HG03066 (cell line): ENCODE measurements around the gene DFFB.

ENCODE experiments used
- ATAC-seq: cut with Tn5 transposase; IDR thresholded peaks from one replicate; pipeline ENCODE4 v1.9.1; 2021; ENCODE audit warnings: low read depth; ENCODE audit not compliant: unreplicated experiment

DFFB gene

DNA sequence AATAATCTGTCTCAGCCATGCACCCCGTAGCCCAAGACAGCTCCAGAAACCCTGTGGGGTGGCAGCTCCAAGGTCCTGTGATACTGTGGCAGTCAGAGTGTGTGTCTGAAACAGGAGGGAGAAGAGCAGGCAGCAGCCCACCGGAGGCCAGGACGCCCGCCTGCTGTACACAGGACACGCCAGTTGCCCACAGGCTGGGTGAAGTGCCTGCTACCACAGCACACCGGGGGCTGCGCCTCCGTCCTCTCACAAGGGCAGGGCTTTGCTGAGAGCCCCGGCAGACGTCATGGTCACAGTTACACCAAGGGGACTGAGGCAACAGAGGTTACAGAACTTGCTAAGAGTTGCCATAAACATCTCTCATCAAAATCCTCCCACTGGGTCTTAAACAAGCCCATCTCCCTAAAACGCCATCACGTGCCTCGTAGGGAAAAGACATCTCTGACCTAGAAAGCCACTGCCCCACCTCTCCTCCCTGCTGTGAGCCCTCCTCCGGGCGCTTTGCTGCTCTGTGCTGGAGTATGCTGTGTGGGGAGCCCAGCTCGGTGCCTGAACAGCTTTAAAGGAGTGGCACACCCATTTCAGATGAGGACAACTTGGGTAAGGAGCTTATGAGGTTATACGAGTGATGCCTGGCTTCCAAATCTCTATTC lies 37.5 kb downstream of the DFFB start:
- no peak for ATAC-seq

DNA sequence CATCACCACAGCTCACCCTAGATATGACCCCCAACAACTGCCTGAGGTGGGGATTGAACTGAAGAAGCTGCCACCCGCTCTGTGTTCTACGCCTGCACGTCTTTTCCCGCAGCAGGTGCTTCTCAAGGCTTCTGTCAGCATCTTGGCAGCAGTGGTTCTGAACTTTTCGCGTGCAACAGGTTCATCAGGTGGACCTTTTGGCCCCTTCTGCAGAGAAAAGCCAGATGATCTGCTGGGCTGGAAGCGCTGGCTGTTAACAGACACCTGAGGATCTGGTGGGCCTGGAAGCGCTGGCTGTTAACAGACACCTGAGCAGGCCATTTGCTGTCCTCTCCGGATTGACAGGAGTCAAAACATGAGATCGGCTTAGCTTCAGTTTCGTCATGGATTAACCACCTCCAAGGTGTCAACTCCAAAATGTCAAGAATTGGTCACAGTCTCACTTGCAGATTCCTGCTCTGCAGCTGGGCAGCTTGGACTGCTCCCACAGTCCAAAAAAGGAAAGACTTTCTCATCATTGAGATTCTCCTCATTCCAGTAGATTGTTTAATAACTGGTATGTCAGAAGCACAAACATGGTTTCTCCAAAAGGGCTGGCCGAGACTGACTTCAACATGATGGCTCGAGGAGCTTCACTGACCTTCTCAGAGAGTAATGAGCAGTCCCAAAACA lies 38.1 kb downstream of the DFFB start:
- no peak for ATAC-seq

DNA sequence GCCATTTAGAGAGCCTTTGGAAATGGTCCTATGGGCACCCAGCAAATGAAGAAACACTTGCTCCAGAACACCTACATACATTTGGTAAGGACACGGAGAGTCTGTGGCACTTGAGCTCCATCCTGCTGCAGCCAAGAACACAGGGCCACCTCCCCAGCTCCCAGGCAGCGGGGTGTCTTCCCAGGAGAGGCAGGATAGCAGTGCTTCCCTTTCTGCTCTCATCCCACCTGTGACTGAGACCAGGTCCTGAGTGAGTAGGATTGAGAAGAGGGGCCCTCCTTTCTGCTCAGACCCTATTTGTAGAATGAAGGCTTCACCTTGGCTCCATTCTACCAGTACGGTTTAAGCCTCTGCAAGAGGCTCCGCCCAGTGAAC lies 38.7 kb downstream of the DFFB start:
- no peak for ATAC-seq

DNA sequence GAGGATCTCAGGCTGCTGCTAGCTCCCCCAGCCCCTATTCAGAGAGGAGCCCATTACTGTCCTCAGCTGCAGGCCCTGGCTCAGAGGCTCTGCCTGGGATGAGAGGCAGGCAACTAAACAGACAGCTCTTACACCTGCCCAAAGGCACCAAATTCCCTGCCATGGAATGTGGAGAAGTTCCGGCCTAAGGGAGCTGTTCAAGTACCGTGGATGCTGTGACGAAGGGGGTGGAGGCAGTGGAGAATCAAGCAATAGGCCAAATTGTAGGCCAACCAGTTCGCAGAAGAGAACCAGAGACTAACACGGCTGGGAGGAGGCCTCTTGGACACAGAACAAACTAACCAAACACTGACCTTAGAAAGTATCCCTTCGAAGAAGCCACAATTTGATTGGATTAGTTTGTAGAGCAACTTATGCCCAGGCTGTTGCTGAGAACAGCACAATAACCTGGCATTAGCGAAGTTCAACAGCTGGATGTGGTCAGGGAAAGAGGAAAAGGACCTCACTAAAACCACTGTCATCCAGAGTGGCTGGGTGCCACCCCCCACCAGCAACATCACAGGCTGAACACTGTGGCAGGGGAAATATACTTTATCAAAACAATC lies 39.2 kb downstream of the DFFB start:
- no peak for ATAC-seq

DNA sequence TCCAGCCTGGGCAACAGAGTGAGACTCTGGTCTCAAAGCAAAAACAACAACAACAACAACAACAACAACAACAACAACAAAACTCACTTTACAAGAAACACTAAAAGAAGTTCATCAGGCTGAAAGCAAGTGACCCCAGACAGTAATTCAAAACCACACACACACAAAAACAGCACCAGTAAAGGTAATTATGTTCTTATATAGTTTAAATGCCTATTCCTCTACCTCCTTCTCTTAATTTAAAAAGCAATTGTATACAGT lies 41.1 kb downstream of the DFFB start:
- ATAC-seq = no peak

DNA sequence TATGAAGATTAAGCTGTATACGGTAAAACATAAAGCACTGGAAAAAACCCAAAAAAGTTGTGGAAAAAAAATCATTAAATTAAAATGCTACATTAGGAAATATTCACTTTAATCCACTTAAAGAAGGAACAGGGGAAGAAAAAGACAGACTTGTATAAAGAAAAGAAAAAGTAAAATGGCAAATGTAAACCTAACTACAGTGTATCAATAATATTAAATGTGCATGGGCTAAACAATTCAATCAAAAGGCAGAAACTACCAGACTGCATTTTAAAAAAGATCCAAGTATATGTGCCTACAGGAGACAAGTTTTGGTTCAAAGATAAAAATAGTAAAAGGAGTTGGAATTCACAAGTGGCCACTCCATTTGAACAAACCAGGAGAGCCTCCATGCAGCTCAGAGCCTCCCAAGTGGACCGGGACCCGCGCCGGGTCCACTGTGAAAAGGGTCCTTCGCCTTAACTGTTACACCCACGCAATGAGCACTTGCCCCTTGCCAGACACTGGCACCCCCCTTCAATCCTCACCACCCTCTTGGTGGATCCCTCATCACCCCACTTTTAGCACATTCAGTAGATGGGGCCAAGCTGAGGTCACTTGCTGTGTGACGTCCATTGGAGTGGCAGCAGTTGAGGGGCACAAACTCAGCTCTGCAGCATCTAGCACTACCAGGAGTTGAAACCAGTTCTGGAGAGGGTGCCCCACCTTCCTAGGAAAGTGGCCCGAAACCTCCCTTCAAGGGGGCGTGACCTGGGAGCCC lies 41.9 kb downstream of the DFFB start:
- no peak for ATAC-seq

DNA sequence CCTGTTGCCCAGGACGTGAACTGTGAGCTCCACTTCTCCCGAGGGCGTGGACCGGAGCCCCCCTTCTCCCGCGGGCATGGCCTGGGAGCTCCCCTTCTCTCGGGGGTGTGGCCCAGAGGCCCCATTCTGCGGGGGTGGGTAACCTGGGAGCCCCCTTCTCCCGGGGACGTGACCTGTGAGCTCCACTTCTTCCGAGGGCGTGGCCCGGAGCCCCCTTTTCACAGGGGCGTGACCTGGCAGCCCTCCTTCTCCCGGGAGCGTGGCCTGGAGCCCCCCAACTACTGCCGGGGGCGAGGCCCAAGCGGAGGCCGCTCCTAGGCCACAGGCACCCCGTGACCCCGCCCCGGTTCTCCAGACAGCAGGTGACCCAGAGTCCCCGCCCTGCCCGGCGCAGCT lies 42.5 kb downstream of the DFFB start:
- ATAC-seq = peak; percentile 5

DNA sequence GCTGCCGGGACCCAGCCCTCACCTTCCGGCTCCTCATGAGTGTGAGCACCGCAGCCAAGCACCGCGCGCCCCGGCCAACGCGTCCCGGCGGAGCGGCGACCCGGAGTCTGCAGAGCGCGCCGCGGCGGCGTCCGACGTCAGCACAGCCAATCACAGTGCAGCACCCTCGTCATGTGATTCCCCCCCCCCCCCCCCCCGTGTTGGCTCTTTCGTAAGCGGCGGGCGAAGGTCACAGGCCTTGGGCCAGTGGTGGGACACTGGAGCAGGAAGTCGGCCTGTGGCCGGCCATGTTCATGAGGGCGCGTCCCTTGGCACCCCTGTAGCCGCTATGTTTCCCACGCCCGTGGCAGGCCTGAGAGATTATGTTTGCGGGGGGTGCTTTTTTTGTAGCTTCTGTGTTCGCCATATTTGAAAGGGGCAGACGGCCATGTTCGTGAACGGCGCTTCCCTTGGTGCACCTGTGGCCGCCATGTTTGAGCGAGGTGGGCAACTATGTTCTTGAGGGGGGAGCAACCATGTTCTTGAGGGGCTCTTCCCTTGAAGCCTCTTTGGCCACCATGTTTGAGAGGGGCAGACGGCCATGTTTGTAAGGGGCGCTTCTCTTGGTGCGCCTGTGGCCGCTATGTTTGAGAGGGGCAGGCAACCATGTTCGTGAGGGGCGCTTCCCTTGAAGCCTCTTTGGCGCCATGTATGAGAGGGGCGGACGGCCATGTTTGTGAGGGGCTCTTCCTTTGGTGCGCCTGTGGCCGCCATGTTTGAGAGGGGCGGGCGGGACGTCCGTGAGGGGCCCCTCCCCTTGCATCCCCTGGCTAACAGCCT lies 43.1 kb downstream of the DFFB start, which contains the start of gene C1orf174:
C1orf174 (minus strand) TSS at position 123 of the 819 bp plus-strand sequence; CDS start at position 37, 86 bp downstream.
- peak; percentile 71 for ATAC-seq

DNA sequence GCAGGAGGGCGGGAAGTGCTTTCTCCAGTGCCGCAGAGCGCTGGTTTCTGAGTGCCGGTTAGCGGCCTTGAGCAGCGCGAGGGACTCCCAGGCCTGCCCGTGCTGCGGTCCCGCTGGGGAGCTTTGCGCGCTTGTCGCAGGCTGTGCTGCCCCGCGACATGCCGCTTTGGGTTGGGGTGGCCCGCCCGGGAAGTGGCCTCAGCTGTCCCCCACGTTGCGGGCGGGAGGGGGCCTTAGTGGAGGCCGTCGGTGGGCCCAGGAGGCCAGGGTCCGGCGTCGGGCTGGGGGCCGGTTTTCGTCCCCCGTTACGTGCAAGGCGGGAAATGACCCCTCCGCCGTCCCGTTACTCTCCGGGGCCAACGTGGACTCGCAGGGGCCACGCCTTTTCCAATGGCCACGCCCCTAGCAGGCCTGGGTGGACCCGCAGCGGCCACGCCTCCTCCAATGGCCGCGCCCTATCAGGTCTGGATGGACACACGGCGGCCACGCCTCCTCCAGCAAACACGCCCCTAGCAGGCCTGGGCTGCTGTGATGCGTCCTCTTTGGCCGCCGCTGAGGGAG lies 43.8 kb downstream of the DFFB start:
- peak; percentile 46 for ATAC-seq

DNA sequence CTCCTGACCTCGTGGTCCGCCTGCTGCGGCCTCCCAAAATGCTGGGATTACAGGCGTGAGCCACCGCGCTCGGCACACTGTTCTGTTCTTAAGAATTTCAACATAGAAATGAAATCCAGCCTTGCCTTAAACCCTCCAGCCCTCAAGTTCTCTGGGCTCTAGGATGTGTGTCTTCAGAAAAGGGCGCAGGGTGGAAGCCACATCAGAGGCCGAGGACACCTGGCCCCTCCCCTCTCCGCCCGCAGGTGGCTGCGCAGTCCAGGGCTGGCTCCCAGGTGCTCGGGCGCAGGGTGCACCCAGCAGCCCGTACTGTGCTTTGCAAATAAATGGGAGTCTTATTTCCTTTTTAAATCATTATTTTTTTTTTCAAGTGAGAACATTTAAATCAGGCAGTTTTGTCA lies 44.8 kb downstream of the DFFB start:
- ATAC-seq = no peak

DNA sequence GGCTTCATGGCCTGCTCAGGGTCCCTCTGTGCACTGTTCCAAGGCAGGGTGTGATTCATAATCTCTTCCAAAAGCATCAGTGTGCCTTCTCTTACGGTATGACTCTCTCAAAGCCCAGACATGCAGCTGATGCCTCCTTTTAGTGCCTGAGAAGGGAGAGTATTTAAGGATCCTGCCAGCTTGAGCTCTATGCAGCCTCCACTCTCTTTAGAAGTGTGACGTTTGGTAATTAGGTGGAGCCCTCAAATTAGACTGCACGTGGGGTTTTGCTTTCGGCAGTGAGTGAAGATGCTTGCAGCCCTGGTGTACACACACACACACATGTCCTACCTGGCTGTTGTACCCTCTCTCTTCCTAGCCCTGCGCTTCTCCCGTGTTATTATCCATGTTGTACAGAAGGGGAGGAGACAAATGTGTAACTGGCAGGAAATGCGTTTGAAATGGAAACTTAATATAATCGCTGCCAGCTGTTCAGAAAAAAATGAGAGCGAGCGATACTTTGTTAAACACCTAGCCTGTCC lies 45.4 kb downstream of the DFFB start:
- no peak for ATAC-seq

DNA sequence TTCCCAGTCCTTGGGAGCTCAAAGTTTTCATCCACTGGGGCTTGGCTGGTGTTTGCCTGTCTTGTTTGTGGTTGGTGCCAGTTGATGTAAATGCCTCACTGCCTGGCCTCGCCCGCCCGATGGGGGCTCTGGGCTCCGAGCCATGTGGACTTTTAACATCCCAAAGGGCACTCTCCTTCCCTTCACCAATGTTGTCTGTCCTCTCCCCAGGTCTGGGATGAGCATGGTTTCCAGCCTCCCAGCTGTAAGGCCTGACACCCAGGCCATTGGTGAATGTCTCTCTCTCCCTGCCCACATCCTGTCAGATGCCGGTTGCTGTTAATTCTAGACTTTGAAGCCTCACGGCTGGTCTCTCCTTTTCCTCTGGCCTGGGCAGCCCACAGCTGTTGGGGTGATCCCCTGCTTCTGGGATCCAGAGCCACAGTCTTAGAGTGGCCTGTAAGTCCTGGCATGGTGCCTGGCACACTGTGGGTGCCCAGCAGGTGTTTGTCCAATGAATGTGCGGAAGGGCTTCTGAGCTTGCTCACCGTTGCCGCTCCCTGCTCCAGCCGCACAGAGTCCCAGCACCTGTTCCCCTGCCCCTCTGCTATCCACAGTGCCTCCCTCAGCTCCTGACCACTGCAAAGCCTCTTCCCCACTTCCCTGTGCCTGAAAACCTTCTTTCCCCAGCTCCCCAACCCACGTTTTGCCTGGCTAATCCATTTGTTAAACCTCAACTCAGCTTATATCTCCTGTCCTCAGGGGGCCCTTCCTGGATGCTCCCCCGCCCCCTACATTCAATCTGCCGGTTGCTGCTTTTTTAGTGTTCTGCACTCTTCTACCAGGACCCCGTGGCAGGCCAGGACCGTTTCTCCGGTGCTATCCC lies 46.1 kb downstream of the DFFB start:
- ATAC-seq = no peak

DNA sequence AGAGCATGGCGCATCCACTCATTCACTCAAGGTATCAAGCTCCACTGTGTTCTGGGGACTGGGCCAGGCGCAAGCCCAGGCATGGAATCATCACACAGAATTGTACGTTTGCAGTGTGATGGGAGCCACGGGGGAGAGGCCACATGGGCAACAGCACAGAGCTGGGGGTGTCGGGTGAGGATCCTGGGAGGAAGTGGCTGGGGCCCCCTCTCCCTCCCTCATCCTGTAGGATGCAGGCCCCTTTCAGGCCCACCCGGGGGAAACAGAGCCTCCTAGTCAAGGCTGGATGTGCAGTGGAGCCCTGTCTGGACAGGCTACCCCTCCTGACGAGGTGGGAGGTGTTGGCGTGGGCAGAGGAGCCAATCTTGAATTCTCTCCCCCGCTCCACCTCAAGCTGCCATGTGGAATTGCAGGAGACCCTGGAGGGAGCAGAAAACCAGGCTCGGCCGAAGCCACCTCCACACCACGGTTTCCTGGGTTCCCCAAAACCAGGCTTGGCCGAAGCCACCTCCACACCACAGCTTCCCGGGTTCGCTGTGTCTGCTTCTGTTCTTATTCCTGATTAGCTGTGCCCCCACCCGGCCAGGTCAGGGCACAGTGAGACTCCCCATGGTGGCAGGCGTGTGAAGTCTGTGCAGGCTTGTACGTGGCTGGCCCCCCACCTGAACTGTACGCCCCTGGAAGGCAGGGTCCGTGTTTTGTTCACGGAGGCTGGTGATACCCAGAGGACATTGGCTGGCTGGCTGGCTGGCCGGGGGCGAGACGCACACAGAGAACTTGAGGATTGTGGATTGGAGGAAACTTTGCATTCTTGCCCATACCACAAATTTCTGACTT lies 46.9 kb downstream of the DFFB start:
- no peak for ATAC-seq

DNA sequence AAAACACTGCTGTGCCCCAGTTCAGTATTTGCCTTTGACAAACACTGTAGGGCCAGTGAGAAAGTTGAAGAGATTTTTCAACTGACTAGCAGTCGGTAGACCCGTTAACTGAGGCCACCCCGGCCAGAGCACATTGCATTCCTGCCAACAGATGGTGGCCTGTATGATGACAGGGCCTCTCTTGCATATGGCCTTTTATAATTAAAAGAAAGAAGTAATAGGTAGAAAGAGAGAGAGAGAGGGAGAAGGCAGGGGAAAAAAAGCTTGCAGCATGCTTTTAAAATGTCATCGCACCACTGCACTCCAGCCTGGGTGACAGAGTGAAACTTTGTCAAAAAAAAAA lies 47.5 kb downstream of the DFFB start:
- ATAC-seq = no peak

DNA sequence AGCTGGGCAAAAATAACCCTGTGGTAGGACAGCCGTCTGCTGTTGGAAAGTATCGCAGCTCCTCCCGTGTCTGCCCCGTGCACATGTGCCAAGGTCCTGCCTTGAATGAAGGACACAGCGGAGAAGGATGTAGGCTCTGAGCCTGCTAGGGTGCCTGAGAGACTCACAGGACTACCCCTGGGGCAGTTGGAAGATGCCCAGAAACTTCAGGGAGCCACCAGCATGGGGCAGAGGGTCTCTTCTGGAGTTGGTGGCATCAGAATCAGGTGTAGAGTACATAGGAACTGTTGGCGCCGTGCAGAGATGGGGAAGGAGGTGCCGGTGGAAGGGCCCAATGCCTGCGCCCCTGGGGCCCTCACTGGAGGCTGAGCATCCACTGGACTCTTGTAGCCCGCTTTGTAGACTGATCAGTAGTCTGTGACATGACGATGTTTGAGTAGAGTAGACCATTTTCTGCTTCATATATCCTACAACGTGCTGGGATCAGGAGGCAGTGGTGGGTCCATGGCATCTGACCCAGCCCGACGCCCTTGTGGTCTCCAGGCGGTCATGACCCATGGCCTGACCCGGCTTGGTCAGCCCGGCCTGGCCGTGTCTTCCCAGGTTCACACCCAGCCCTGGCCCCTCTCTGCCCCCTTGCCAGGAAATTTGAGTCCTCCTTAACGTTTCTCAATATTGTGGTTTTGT lies 48.1 kb downstream of the DFFB start:
- ATAC-seq = no peak

DNA sequence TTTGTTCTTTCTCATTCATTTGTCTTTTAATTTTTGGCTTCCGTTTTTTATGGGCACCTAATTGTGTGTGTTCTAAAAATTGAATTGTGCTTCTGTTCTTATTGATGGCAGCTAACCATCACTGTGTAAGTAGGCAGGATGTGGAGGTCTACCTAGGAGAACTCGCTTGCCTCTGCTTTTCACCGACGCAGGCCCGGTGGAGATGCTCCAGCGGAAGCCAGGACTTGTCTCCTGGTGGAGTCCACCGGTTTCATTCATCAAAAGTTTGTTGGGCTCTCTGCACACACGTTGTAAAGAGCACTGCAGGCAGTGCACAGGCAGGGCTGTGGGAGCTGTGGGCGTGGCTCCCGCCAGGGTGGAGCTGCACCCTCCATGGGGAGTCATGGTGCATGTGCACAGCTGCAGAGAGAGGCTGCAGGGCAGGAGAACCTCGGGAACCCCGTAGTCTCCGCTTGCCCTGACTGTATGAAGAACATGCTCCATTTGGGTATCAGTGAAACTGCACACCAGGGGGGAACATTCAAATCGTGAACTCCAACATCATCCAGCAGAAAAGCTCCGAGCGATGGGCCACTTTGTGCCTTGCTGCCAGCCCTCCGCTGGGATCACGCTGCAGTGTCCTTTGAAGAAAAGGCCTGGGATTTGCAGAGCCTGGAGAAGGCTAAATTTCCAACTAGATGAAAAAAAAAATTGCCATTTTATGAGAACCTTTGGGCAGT lies 48.8 kb downstream of the DFFB start:
- ATAC-seq = no peak

DNA sequence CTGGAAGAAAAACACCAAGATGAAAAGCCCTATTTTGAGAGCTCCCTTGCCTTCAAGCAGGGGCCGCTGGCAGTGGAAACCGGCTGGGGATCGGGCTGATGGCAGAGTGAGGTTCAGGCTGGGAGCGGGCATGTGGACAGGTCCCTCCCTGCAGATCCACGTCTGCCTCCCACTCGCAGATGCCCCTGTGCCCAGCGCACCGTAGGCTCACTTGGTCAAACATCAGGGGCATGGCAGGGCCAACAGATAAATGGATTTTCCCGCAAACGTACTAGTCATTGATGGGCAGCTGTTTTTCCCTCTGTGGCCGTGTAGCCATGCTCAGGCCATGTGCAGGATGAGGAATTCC lies 49.4 kb downstream of the DFFB start:
- no peak for ATAC-seq
